Parathyroid adenoma (tissue), 2 donors: ENCODE measurements around the gene TEAD1.

Source experiments
- H2AFZ ChIP-seq: fragments of 300-600 bp; sonication (generic); one replicate; pipeline ENCODE4 v1.7.0; 2017; ENCODE audit warnings: antibody characterized with exemption, mild to moderate bottlenecking
- H3K27ac ChIP-seq: fragments of 300-600 bp; sonication (generic); one replicate; pipeline ENCODE4 v1.7.0; 2017
- H3K27me3 ChIP-seq: fragments of 300-600 bp; sonication (generic); one replicate; pipeline ENCODE4 v1.7.0; 2017; ENCODE audit warnings: low read length; ENCODE audit not compliant: control insufficient read depth, insufficient read depth
- H3K36me3 ChIP-seq: fragments of 300-600 bp; sonication (generic); one replicate; pipeline ENCODE4 v1.7.0; 2017; ENCODE audit warnings: low read length; ENCODE audit not compliant: control insufficient read depth, insufficient read depth
- H3K4me1 ChIP-seq: fragments of 300-600 bp; sonication (generic); one replicate; pipeline ENCODE4 v1.7.0; 2017; ENCODE audit warnings: control low read depth
- H3K4me2 ChIP-seq: fragments of 300-600 bp; sonication (generic); one replicate; pipeline ENCODE4 v1.7.0; 2017; ENCODE audit warnings: low read length
- H3K4me3 ChIP-seq: fragments of 300-600 bp; sonication (generic); one replicate; pipeline ENCODE4 v1.7.0; 2017; ENCODE audit warnings: low read depth, low read length
- H3K79me2 ChIP-seq: fragments of 300-600 bp; sonication (generic); one replicate; pipeline ENCODE4 v1.7.0; 2017; ENCODE audit warnings: control low read depth
- H3K9ac ChIP-seq: fragments of 300-600 bp; sonication (generic); one replicate; pipeline ENCODE4 v1.7.0; 2017; ENCODE audit warnings: mild to moderate bottlenecking
- H3K9me3 ChIP-seq: fragments of 300-600 bp; sonication (generic); one replicate; pipeline ENCODE4 v1.7.0; 2017; ENCODE audit warnings: low read length; ENCODE audit not compliant: control insufficient read depth
- CTCF ChIP-seq: fragments of 300-600 bp; sonication (generic); IDR thresholded peaks from one replicate; pipeline ENCODE4 v1.7.0; 2017; ENCODE audit warnings: antibody characterized with exemption, mild to moderate bottlenecking
- donor health status: primary hyperparathyroidism.

Gene TEAD1

GRCh38 chr11:12629601-12630313 is 44.5 kb upstream of the TEAD1 start:
- H2AFZ ChIP-seq: no peak overlapping the region
- H3K9ac ChIP-seq: no peak overlapping the region
- H3K27ac ChIP-seq: no peak overlapping the region
- no peak for TF ChIP-seq CTCF
- no peaks in the 10 kb centered on the region for H3K27me3 ChIP-seq
- no peaks in the 10 kb centered on the region for H3K79me2 ChIP-seq
- H3K36me3 ChIP-seq: no peaks in the 10 kb centered on the region
- no peak overlapping the region for H3K4me3 ChIP-seq
- H3K9me3 ChIP-seq: no peaks in the 10 kb centered on the region
- H3K4me1 ChIP-seq: no peaks in the 10 kb centered on the region
- H3K4me2 ChIP-seq: no peak overlapping the region

- no peak overlapping the region for H2AFZ ChIP-seq
- no peaks in the 10 kb centered on the region for H3K27me3 ChIP-seq
- no peak overlapping the region for H3K27ac ChIP-seq
- H3K4me3 ChIP-seq: no peak overlapping the region
- H3K9ac ChIP-seq: no peak overlapping the region
- H3K36me3 ChIP-seq: no peaks in the 10 kb centered on the region
- H3K9me3 ChIP-seq: no peaks in the 10 kb centered on the region
- H3K79me2 ChIP-seq: no peaks in the 10 kb centered on the region
- no peak overlapping the region for H3K4me2 ChIP-seq
- TF ChIP-seq CTCF: no peak
- H3K4me1 ChIP-seq: no peaks in the 10 kb centered on the region
Observed at GRCh38 chr11:12631651-12632050, 42.6 kb upstream of the TEAD1 start.

GRCh38 chr11:12634329-12634728 is 39.9 kb upstream of the TEAD1 start:
- no peak for TF ChIP-seq CTCF
- no peak overlapping the region for H3K27ac ChIP-seq
- H3K4me1 ChIP-seq: no peaks in the 10 kb centered on the region
- H3K79me2 ChIP-seq: no peaks in the 10 kb centered on the region
- H3K36me3 ChIP-seq: no peaks in the 10 kb centered on the region
- H3K9me3 ChIP-seq: no peaks in the 10 kb centered on the region
- H3K4me2 ChIP-seq: no peak overlapping the region
- no peak overlapping the region for H2AFZ ChIP-seq
- H3K9ac ChIP-seq: no peak overlapping the region
- no peaks in the 10 kb centered on the region for H3K27me3 ChIP-seq
- no peak overlapping the region for H3K4me3 ChIP-seq

- Histone ChIP-seq H3K9me3 (no peaks in the 10 kb centered on the region), H3K27ac (no peak overlapping the region)
Observed at GRCh38 chr11:12636871-12637410, 37.3 kb upstream of the TEAD1 start.

More at GRCh38 chr11:12636871-12637410, 37.3 kb upstream of the TEAD1 start:
- no peaks in the 10 kb centered on the region for H3K36me3 ChIP-seq
- TF ChIP-seq CTCF: no peak
- no peaks in the 10 kb centered on the region for H3K4me1 ChIP-seq
- H2AFZ ChIP-seq: no peak overlapping the region
- H3K4me3 ChIP-seq: no peak overlapping the region
- H3K9ac ChIP-seq: no peak overlapping the region
- no peak overlapping the region for H3K4me2 ChIP-seq
- H3K79me2 ChIP-seq: no peaks in the 10 kb centered on the region
- H3K27me3 ChIP-seq: no peaks in the 10 kb centered on the region
